Smooth muscle cell (in vitro differentiated cells): Measurements from ENCODE around the gene RSL1D1. TPM values are rescaled to one million over a fixed set of nuclear protein-coding genes. Genes with fewer than 3 reads are reported as not detected.

ENCODE experiments used
- DNase-seq: peaks from one replicate; lab custom pipeline; 2025; ENCODE audit not compliant: unreplicated experiment; lab: John Stamatoyannopoulos, UW
- H2AFZ ChIP-seq: fragments of 200-600 bp; sonication (generic); 2 replicates; pipeline ENCODE4 v1.6.0; 2016; ENCODE audit warnings: antibody characterized with exemption, low read depth, mild to moderate bottlenecking
- H3F3A ChIP-seq: fragments of 200-600 bp; sonication (generic); 2 replicates; pipeline ENCODE4 v1.6.0; 2017; ENCODE audit warnings: antibody characterized with exemption, low read depth
- H3K27ac ChIP-seq: fragments of 200-600 bp; sonication (generic); 2 replicates; pipeline ENCODE4 v1.5.1; 2016; ENCODE audit warnings: low read depth, mild to moderate bottlenecking
- H3K27me3 ChIP-seq: fragments of 200-600 bp; sonication (generic); 2 replicates; pipeline ENCODE4 v1.6.1; 2016; ENCODE audit warnings: low read depth, mild to moderate bottlenecking
- H3K36me3 ChIP-seq: fragments of 200-600 bp; sonication (generic); 2 replicates; pipeline ENCODE4 v1.5.1; 2016; ENCODE audit warnings: low read depth
- H3K4me1 ChIP-seq: fragments of 200-600 bp; sonication (generic); 2 replicates; pipeline ENCODE4 v1.5.1; 2016; ENCODE audit warnings: low read depth
- H3K4me2 ChIP-seq: fragments of 200-600 bp; sonication (generic); 2 replicates; pipeline ENCODE4 v1.6.0; 2016; ENCODE audit warnings: mild to moderate bottlenecking
- H3K4me3 ChIP-seq: fragments of 200-600 bp; sonication (generic); 2 replicates; pipeline ENCODE4 v1.5.1; 2016; ENCODE audit warnings: mild to moderate bottlenecking
- H3K79me2 ChIP-seq: fragments of 200-600 bp; sonication (generic); 2 replicates; pipeline ENCODE4 v1.6.0; 2016; ENCODE audit warnings: low read depth, mild to moderate bottlenecking
- H3K9ac ChIP-seq: fragments of 200-600 bp; sonication (generic); 2 replicates; pipeline ENCODE4 v1.6.0; 2016; ENCODE audit warnings: low read depth
- H3K9me3 ChIP-seq: fragments of 200-600 bp; sonication (generic); replicated peaks from 2 replicates; pipeline ENCODE4 v1.5.1; 2016; ENCODE audit warnings: low read depth
- H4K20me1 ChIP-seq: fragments of 200-600 bp; sonication (generic); 2 replicates; pipeline ENCODE4 v1.6.0; 2016; ENCODE audit warnings: low read depth
- CTCF ChIP-seq: fragments of 200-600 bp; sonication (generic); IDR thresholded peaks from 2 replicates; pipeline ENCODE4 v1.5.1; 2017; ENCODE audit warnings: borderline replicate concordance, mild to moderate bottlenecking, antibody characterized with exemption; ENCODE audit not compliant: insufficient read depth, poor library complexity, severe bottlenecking
- WGBS: methylation state at CpG from one replicate; pipeline ENCODE4 v1.1.7; 2016; ENCODE audit warnings: low lambda C conversion rate; 5-methylcytosine and 5-hydroxymethylcytosine counted together
- polyA plus RNA-seq: library from polyadenylated mRNA; unstranded; fragments of >200 nt; fragmentation: Nextera tagmentation; extraction: Ambion mirVana; gene quantifications from 2 replicates; pipeline ENCODE4 v1.2.1, GENCODE V29; 2016
- total RNA-seq: library from RNA; depleted of rRNA; stranded (reverse); fragments of >200 nt; gene quantifications from 2 replicates; pipeline ENCODE4 v1.2.3, GENCODE V29; 2014

Gene RSL1D1
- total and polyA plus RNA-seq, 2 experiments from 2014 or later: 104 to 157 TPM

- peaks cover 27% of the 10 kb centered on the region for H3K79me2 ChIP-seq
- DNase-seq: no peak
- peaks cover 10% of the 10 kb centered on the region for H3F3A ChIP-seq
- H3K4me2 ChIP-seq: no peak overlapping the region
- no peaks in the 10 kb centered on the region for H3K36me3 ChIP-seq
- no peak overlapping the region for H3K27ac ChIP-seq
- H2AFZ ChIP-seq: no peak overlapping the region
- H3K9ac ChIP-seq: no peak overlapping the region
- H4K20me1 ChIP-seq: peaks cover 8% of the 10 kb centered on the region
- no peak overlapping the region for H3K4me3 ChIP-seq
- TF ChIP-seq CTCF: no peak
- peaks cover 6% of the 10 kb centered on the region for H3K4me1 ChIP-seq
- WGBS: 78% methylated on average over 3 of the region's 3 CpGs
- H3K9me3 ChIP-seq: no peaks in the 10 kb centered on the region
- H3K27me3 ChIP-seq: no peaks in the 10 kb centered on the region
These were observed 49.8 kb downstream of the RSL1D1 start for GRCh38 chr16:11801481-11802021.

GRCh38 chr16:11800382-11800718, 51.0 kb downstream of the RSL1D1 start:
- peaks cover 39% of the 10 kb centered on the region for H3K79me2 ChIP-seq
- H3K27ac ChIP-seq: no peak overlapping the region
- peaks cover 11% of the 10 kb centered on the region for H3K4me1 ChIP-seq
- H3K36me3 ChIP-seq: no peaks in the 10 kb centered on the region
- TF ChIP-seq CTCF: no peak
- H3K9me3 ChIP-seq: no peaks in the 10 kb centered on the region
- no peak overlapping the region for H3K9ac ChIP-seq
- no peak overlapping the region for H3K4me2 ChIP-seq
- H3K4me3 ChIP-seq: no peak overlapping the region
- no peaks in the 10 kb centered on the region for H3K27me3 ChIP-seq
- peaks cover 13% of the 10 kb centered on the region for H3F3A ChIP-seq
- no peak for DNase-seq
- no peak overlapping the region for H2AFZ ChIP-seq
- H4K20me1 ChIP-seq: peaks cover 11% of the 10 kb centered on the region
- WGBS: 97% methylated on average over 3 of the region's 3 CpGs

- Histone ChIP-seq H3K27ac (peak overlapping the region; percentile 95), H3K79me2 (peaks cover 45% of the 10 kb centered on the region), H3K36me3 (no peaks in the 10 kb centered on the region), H3K9me3 (no peaks in the 10 kb centered on the region), H3K4me3 (no peak overlapping the region), H3K4me1 (peaks cover 11% of the 10 kb centered on the region), H3K9ac (no peak overlapping the region), H2AFZ (no peak overlapping the region), H3K27me3 (no peaks in the 10 kb centered on the region), H3F3A (peaks cover 13% of the 10 kb centered on the region), H3K4me2 (peak overlapping the region; percentile 87), H4K20me1 (peaks cover 17% of the 10 kb centered on the region)
- WGBS: 85% methylated on average over 14 of the region's 14 CpGs
- TF ChIP-seq CTCF: no peak
- DNase-seq: no peak
These were observed 51.6 kb downstream of the RSL1D1 start for GRCh38 chr16:11799509-11800381.
